SK-N-SH (cell line): ENCODE data around the gene C1QC. TPM values are rescaled to one million over a fixed set of nuclear protein-coding genes. Genes with fewer than 3 reads are reported as not detected.

Experiments
- CTCF ChIA-PET: fragments of 300-600, 350-600 bp; formaldehyde crosslinking; extraction: SDS; loops from one replicate; lab custom pipeline; 2021; lab: Yijun Ruan, JAX
- POLR2A ChIA-PET: fragments of 350-600 bp; sonication (Branson Sonifier 250); formaldehyde crosslinking; extraction: SDS; loops from one replicate; lab custom pipeline; 2020; ENCODE audit warnings: antibody characterized with exemption, inconsistent platforms; lab: Yijun Ruan, JAX
- DNase-seq: peaks from one replicate; pipeline ENCODE4 v3.0.0; 2012
- H2AFZ ChIP-seq: fragments of 200-600 bp; sonication (generic); 2 replicates; pipeline ENCODE4 v1.8.1; 2016; ENCODE audit warnings: antibody characterized with exemption, mild to moderate bottlenecking, low read depth
- H3F3A ChIP-seq: fragments of 200-600 bp; sonication (generic); replicated peaks from 2 replicates; pipeline ENCODE3; 2016; ENCODE audit warnings: antibody characterized with exemption, mild to moderate bottlenecking; ENCODE audit not compliant: insufficient read depth
- H3K27ac ChIP-seq, 2 experiments: fragments of 200-500 bp in 1 of 2; fragments of 200-600 bp in 1 of 2; sonication (Bioruptor generic) in 1 of 2; sonication (generic), shearing (Covaris generic) in 1 of 2; 2 replicates each; pipeline versions ENCODE4 v1.5.1 to v1.6.1; 2014 to 2016; ENCODE audit warnings: low read depth in 2 of 2, inconsistent platforms in 1 of 2, low read length in 1 of 2, mild to moderate bottlenecking in 1 of 2, mixed read lengths in 1 of 2
- H3K27me3 ChIP-seq: fragments of 200-600 bp; sonication (generic), shearing (Covaris generic); 2 replicates; pipeline ENCODE4 v1.6.1; 2016; ENCODE audit warnings: mixed run types; ENCODE audit not compliant: insufficient read depth
- H3K36me3 ChIP-seq, 2 experiments: fragments of 200-500 bp in 1 of 2; fragments of 200-600 bp in 1 of 2; sonication (Bioruptor generic) in 1 of 2; sonication (generic) in 1 of 2; replicated peaks in 1 of 2; 2 replicates each; pipeline versions ENCODE3 to v1.5.1; 2014 to 2016; ENCODE audit warnings: low read length in 1 of 2, mild to moderate bottlenecking in 1 of 2; ENCODE audit not compliant: insufficient read depth in 2 of 2, control insufficient read depth in 1 of 2
- H3K4me1 ChIP-seq, 2 experiments: fragments of 200-500 bp in 1 of 2; fragments of 200-600 bp in 1 of 2; sonication (Bioruptor generic) in 1 of 2; sonication (generic), shearing (Covaris generic) in 1 of 2; 2 replicates each; pipeline versions ENCODE4 v1.5.1 to v1.6.1; 2014 to 2016; ENCODE audit warnings: low read depth in 1 of 2, low read length in 1 of 2, mixed run types in 1 of 2; ENCODE audit not compliant: insufficient read depth in 2 of 2, control insufficient read depth in 1 of 2
- H3K4me2 ChIP-seq: fragments of 200-600 bp; sonication (generic), shearing (Covaris generic); 2 replicates; pipeline ENCODE4 v1.6.1; 2017; ENCODE audit warnings: mixed run types
- H3K4me3 ChIP-seq, 2 experiments: fragments of 200-500 bp in 1 of 2; fragments of 200-600 bp in 1 of 2; sonication (Bioruptor generic) in 1 of 2; sonication (generic), shearing (Covaris generic) in 1 of 2; 2 replicates each; pipeline versions ENCODE4 v1.5.1 to v1.8.1; 2014 to 2016; ENCODE audit warnings: low read depth in 2 of 2, inconsistent platforms in 1 of 2, low read length in 1 of 2, mild to moderate bottlenecking in 1 of 2, mixed read lengths in 1 of 2, moderate library complexity in 1 of 2
- H3K79me2 ChIP-seq: fragments of 200-600 bp; sonication (generic); 2 replicates; pipeline ENCODE4 v1.8.1; 2017; ENCODE audit warnings: mild to moderate bottlenecking; ENCODE audit not compliant: insufficient read depth
- H3K9ac ChIP-seq: fragments of 200-600 bp; sonication (generic); 2 replicates; pipeline ENCODE4 v1.6.1; 2017; ENCODE audit warnings: mixed run types
- H3K9me2 ChIP-seq: fragments of 200-600 bp; sonication (generic); 2 replicates; pipeline ENCODE4 v1.6.1; 2017; ENCODE audit warnings: mixed run types
- H3K9me3 ChIP-seq: fragments of 200-600 bp; sonication (generic); 2 replicates; pipeline ENCODE4 v1.6.1; 2017; ENCODE audit warnings: mixed run types, mild to moderate bottlenecking, moderate library complexity
- H4K20me1 ChIP-seq: fragments of 200-600 bp; sonication (generic); 2 replicates; pipeline ENCODE4 v1.6.1; 2017; ENCODE audit warnings: mild to moderate bottlenecking, mixed run types; ENCODE audit not compliant: insufficient read depth
- CHD2 ChIP-seq: fragments of 150-350 bp; IDR thresholded peaks from 2 replicates; pipeline ENCODE4 v1.6.1; 2018; ENCODE audit warnings: low read length; ENCODE audit not compliant: partially characterized antibody
- ELF1 ChIP-seq: IDR thresholded peaks from 2 replicates; pipeline ENCODE4 v1.4.0; 2012
- EZH2phosphoT487 ChIP-seq: fragments of 200-600 bp; sonication (generic); IDR thresholded peaks from 2 replicates; pipeline ENCODE4 v1.6.1; 2017; ENCODE audit warnings: low read depth, mixed run types, mild to moderate bottlenecking, antibody characterized with exemption, moderate library complexity, borderline replicate concordance
- FOXJ3 ChIP-seq: sonication (generic); formaldehyde crosslinking; IDR thresholded peaks from 2 replicates; pipeline ENCODE4 v1.5.1; 2020; ENCODE audit warnings: mild to moderate bottlenecking, missing genetic modification reagents
- FOXM1 ChIP-seq: IDR thresholded peaks from 2 replicates; pipeline ENCODE4 v1.4.0; 2012; ENCODE audit warnings: low read depth, mild to moderate bottlenecking
- GATA2 ChIP-seq: sonication (generic); formaldehyde crosslinking; IDR thresholded peaks from 2 replicates; pipeline ENCODE4 v1.5.0; 2020; ENCODE audit warnings: mild to moderate bottlenecking, missing genetic modification reagents
- JUND ChIP-seq: IDR thresholded peaks from 2 replicates; pipeline ENCODE4 v1.4.0; 2012
- MXI1 ChIP-seq: IDR thresholded peaks from 2 replicates; pipeline ENCODE4 v1.6.1; 2012; ENCODE audit warnings: mild to moderate bottlenecking, low read depth, low read length, improper control_type of control experiment
- RCOR1 ChIP-seq: fragments of 150-350 bp; IDR thresholded peaks from 2 replicates; pipeline ENCODE4 v1.6.1; 2017; ENCODE audit warnings: antibody characterized with exemption, low read length
- RFX5 ChIP-seq: IDR thresholded peaks from 2 replicates; pipeline ENCODE4 v1.6.1; 2012; ENCODE audit warnings: mild to moderate bottlenecking, improper control_type of control experiment, low read length
- SIN3A ChIP-seq: IDR thresholded peaks from 2 replicates; pipeline ENCODE4 v1.6.1; 2012; ENCODE audit warnings: low read depth, mild to moderate bottlenecking, low read length, moderate library complexity, borderline replicate concordance
- TEAD4 ChIP-seq: IDR thresholded peaks from 2 replicates; pipeline ENCODE4 v1.4.0; 2012; ENCODE audit warnings: mild to moderate bottlenecking, borderline replicate concordance; ENCODE audit not compliant: insufficient read depth
- YY1 ChIP-seq: IDR thresholded peaks from 2 replicates; pipeline ENCODE4 v1.4.0; 2012; ENCODE audit warnings: low read depth, mild to moderate bottlenecking
- WGBS: methylation state at CpG from one replicate; pipeline ENCODE4 v1.1.6; 2017; ENCODE audit warnings: low lambda C conversion rate; 5-methylcytosine and 5-hydroxymethylcytosine counted together
- polyA plus RNA-seq, 3 experiments: library from polyadenylated mRNA; depleted of rRNA; stranded (reverse); fragments of >200 nt; gene quantifications; 2 replicates each; pipeline ENCODE4 v1.2.3, GENCODE V29; 2012
- TF ChIP-seq, protein P1 (sequence below): fragments of 200-600 bp; sonication (generic); IDR thresholded peaks from 2 replicates; pipeline ENCODE4 v1.6.1; 2017; ENCODE audit warnings: antibody characterized with exemption, mild to moderate bottlenecking, moderate library complexity
- TF ChIP-seq, protein P2 (sequence below): IDR thresholded peaks from 2 replicates; pipeline ENCODE4; 2012
- TF ChIP-seq, protein P3 (sequence below): IDR thresholded peaks from 2 replicates; pipeline ENCODE4 v1.4.0; 2012; ENCODE audit warnings: low read depth

C1QC gene
- polyA plus RNA-seq, 1 of the 3 experiments (the other 2 are of a cell fraction), result not detected

DNA sequence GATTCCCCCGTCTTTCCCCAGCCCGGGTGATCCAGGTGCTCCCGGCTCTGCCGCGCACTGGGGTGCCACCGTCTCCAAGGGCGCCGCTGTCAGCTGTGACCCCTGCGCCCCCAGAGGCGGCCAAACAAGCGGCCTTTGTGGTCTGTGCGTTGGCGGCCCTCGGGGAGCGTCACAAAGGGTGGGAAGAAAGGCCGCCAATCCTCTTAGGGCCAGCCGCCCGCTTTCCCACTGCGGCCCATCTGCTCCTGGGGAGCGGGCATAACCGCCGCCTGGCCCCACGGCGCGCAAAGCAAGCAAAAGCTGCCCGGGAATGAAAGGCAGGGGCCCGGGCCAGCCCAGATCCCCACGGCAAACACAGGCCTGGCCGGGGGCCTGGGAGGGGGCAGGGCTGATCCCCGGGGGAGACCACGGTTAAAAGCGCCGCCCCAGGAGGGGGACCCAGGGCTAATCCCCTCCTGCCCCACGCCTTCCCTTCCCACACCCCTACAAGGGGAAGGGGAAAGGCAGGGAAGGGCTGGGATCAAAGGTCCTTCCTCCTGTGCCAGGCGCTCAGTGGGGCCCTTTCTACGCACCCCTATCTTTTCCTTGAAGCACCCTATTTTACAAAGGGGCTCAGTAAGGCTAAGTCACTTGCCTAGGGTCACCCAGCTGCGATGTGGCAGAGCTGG lies 33.6 kb downstream of the C1QC start:
- no peak overlapping the region for H3K27ac ChIP-seq
- H4K20me1 ChIP-seq, result no peaks in the 10 kb centered on the region
- H3K79me2 ChIP-seq, result no peaks in the 10 kb centered on the region
- ChIA-PET CTCF (interaction anchor here (0.8 to 5.4 kb wide), 9 partner anchors 9 to 253 kb away, joined by 3 to 45 read pairs (median 5); no protein-coding TSS in a partner anchor), POLR2A (no interaction called here)
- WGBS, result 96% methylated on average over 27 of the region's 37 CpGs
- no peaks in the 10 kb centered on the region for H3K9me2 ChIP-seq
- H3K4me3 ChIP-seq, result no peak overlapping the region
- no peaks in the 10 kb centered on the region for H3K36me3 ChIP-seq
- no peak overlapping the region for H3K9ac ChIP-seq
- peaks cover 0 to 5% of the 10 kb centered on the region in 2 experiments; a peak in 1 of 4 replicates for H3K4me1 ChIP-seq
- H2AFZ ChIP-seq, result no peak overlapping the region
- no peak overlapping the region for H3K4me2 ChIP-seq
- TF ChIP-seq GATA2 (CRISPR knock-in tag) (no peak), TEAD4 (no peak), EZH2phosphoT487 (no peak), RCOR1 (no peak), FOXJ3 (CRISPR knock-in tag) (no peak), YY1 (no peak), SIN3A (no peak), CHD2 (no peak), ELF1 (no peak), JUND (no peak), MXI1 (no peak), FOXM1 (no peak), RFX5 (no peak)
- TF ChIP-seq, protein P1, sequence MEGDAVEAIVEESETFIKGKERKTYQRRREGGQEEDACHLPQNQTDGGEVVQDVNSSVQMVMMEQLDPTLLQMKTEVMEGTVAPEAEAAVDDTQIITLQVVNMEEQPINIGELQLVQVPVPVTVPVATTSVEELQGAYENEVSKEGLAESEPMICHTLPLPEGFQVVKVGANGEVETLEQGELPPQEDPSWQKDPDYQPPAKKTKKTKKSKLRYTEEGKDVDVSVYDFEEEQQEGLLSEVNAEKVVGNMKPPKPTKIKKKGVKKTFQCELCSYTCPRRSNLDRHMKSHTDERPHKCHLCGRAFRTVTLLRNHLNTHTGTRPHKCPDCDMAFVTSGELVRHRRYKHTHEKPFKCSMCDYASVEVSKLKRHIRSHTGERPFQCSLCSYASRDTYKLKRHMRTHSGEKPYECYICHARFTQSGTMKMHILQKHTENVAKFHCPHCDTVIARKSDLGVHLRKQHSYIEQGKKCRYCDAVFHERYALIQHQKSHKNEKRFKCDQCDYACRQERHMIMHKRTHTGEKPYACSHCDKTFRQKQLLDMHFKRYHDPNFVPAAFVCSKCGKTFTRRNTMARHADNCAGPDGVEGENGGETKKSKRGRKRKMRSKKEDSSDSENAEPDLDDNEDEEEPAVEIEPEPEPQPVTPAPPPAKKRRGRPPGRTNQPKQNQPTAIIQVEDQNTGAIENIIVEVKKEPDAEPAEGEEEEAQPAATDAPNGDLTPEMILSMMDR, result no peak
- TF ChIP-seq, protein P2, sequence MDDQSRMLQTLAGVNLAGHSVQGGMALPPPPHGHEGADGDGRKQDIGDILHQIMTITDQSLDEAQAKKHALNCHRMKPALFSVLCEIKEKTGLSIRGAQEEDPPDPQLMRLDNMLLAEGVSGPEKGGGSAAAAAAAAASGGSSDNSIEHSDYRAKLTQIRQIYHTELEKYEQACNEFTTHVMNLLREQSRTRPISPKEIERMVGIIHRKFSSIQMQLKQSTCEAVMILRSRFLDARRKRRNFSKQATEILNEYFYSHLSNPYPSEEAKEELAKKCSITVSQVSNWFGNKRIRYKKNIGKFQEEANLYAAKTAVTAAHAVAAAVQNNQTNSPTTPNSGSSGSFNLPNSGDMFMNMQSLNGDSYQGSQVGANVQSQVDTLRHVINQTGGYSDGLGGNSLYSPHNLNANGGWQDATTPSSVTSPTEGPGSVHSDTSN, result no peak
- TF ChIP-seq, protein P3, sequence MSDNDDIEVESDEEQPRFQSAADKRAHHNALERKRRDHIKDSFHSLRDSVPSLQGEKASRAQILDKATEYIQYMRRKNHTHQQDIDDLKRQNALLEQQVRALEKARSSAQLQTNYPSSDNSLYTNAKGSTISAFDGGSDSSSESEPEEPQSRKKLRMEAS, result no peak
- TF ChIP-seq, all 33 proteins: peak for 0
- H3K27me3 ChIP-seq, result 0 out of 2 replicates have a peak, but pooled peaks cover under 1% of the 10 kb centered on the region
- H3K9me3 ChIP-seq, result no peaks in the 10 kb centered on the region
- DNase-seq, result no peak
- H3F3A ChIP-seq, result peaks cover 5% of the 10 kb centered on the region
